Hematopoietic multipotent progenitor cell (in vitro differentiated cells): ENCODE results near the gene PLD1. TPM values are rescaled to one million over a fixed set of nuclear protein-coding genes. Genes with fewer than 3 reads are reported as not detected.
"Not testable (repeated sequence)": the region's sequence is repeated elsewhere in the genome, so short reads cannot be mapped to it uniquely, and the experiment has no call there.

Experiments used
- DNase-seq, 3 donors: peaks; one replicate each; pipeline ENCODE4 v3.0.0-alpha.2; 2011 to 2015; ENCODE audit warnings: low read depth in 2 of 3, low spot score in 2 of 3
- total RNA-seq: library from RNA; depleted of rRNA; stranded (reverse); fragments of >200 nt; gene quantifications from one replicate; pipeline ENCODE4 v1.2.3, GENCODE V29; 2012

The PLD1 gene
- total RNA-seq, 1 donor = 4.8 TPM

GRCh38 chr3:171749124-171749523 is 61.2 kb downstream of the PLD1 start:
- DNase-seq = no peak

GRCh38 chr3:171748064-171748924 is 62.0 kb downstream of the PLD1 start:
- no peak for DNase-seq

GRCh38 chr3:171747223-171747920 is 62.9 kb downstream of the PLD1 start:
- no peak for DNase-seq

- not testable (repeated sequence) for DNase-seq
Measured at GRCh38 chr3:171746320-171747222, 63.7 kb downstream of the PLD1 start.

GRCh38 chr3:171745577-171746319 is 64.5 kb downstream of the PLD1 start:
- no peak for DNase-seq

GRCh38 chr3:171744158-171744741 is 66.0 kb downstream of the PLD1 start:
- no peak for DNase-seq

- DNase-seq = no peak
Measured at GRCh38 chr3:171743327-171744157, 66.7 kb downstream of the PLD1 start.

GRCh38 chr3:171741377-171741776 is 68.9 kb downstream of the PLD1 start:
- DNase-seq = no peak

- DNase-seq = no peak
Measured at GRCh38 chr3:171736556-171736955, 73.7 kb downstream of the PLD1 start.

- no peak for DNase-seq
Measured at GRCh38 chr3:171733561-171733960, 76.7 kb downstream of the PLD1 start.

GRCh38 chr3:171732756-171733155 is 77.5 kb downstream of the PLD1 start:
- DNase-seq = no peak

GRCh38 chr3:171731691-171732090 is 78.6 kb downstream of the PLD1 start:
- DNase-seq = no peak

- DNase-seq = no peak
Measured at GRCh38 chr3:171729452-171730334, 80.6 kb downstream of the PLD1 start.

GRCh38 chr3:171727288-171727687 is 83.0 kb downstream of the PLD1 start:
- no peak for DNase-seq

GRCh38 chr3:171718493-171719185 is 91.6 kb downstream of the PLD1 start:
- DNase-seq = no peak

- DNase-seq = no peak
Measured at GRCh38 chr3:171715155-171715554, 95.1 kb downstream of the PLD1 start.

- no peak for DNase-seq
Measured at GRCh38 chr3:171712171-171712938, 97.9 kb downstream of the PLD1 start.
